RWPE2 (cell line): ENCODE results near the gene PLEKHG4B.

ENCODE experiments used
- ATAC-seq: fragments of 200-7000 bp; cut with Tn5 transposase; 3 replicates; pipeline ENCODE4 v1.9.1; 2021; ENCODE audit warnings: low read depth
- DNase-seq: peaks from one replicate; pipeline ENCODE4 v3.0.0-alpha.2; 2020; ENCODE audit warnings: low spot score
- H3K27ac ChIP-seq: fragments of 450-650 bp; 2 replicates; pipeline ENCODE4 v1.5.1; 2017; ENCODE audit warnings: mild to moderate bottlenecking; ENCODE audit not compliant: poor library complexity, severe bottlenecking
- H3K27me3 ChIP-seq: fragments of 250-450 bp; sonication (Bioruptor Pico); 2 replicates; pipeline ENCODE4 v1.5.1; 2021; ENCODE audit warnings: mild to moderate bottlenecking, moderate library complexity; ENCODE audit not compliant: insufficient read depth, poor library complexity, severe bottlenecking
- H3K36me3 ChIP-seq: fragments of 250-450 bp; sonication (Bioruptor Pico); 2 replicates; pipeline ENCODE4 v1.5.1; 2020; ENCODE audit warnings: low read depth, mild to moderate bottlenecking, moderate library complexity
- H3K4me1 ChIP-seq: fragments of 250-450 bp; sonication (Bioruptor Pico); 2 replicates; pipeline ENCODE4 v1.5.1; 2021; ENCODE audit warnings: mild to moderate bottlenecking, moderate library complexity; ENCODE audit not compliant: insufficient read depth, poor library complexity, severe bottlenecking
- H3K4me3 ChIP-seq: fragments of 250-450 bp; sonication (Bioruptor Pico); 2 replicates; pipeline ENCODE4 v1.5.1; 2021; ENCODE audit warnings: mild to moderate bottlenecking, moderate library complexity; ENCODE audit not compliant: severe bottlenecking
- H3K9me3 ChIP-seq: fragments of 250-450 bp; sonication (Bioruptor Pico); 2 replicates; pipeline ENCODE4 v1.5.1; 2021; ENCODE audit warnings: mild to moderate bottlenecking, moderate library complexity; ENCODE audit not compliant: severe bottlenecking
- TF ChIP-seq, protein P1 (sequence below): fragments of 450-650 bp; IDR thresholded peaks from one replicate; pipeline ENCODE4 v1.5.1; 2017; ENCODE audit warnings: mild to moderate bottlenecking, moderate library complexity; ENCODE audit not compliant: poor library complexity, severe bottlenecking

The PLEKHG4B gene

DNA sequence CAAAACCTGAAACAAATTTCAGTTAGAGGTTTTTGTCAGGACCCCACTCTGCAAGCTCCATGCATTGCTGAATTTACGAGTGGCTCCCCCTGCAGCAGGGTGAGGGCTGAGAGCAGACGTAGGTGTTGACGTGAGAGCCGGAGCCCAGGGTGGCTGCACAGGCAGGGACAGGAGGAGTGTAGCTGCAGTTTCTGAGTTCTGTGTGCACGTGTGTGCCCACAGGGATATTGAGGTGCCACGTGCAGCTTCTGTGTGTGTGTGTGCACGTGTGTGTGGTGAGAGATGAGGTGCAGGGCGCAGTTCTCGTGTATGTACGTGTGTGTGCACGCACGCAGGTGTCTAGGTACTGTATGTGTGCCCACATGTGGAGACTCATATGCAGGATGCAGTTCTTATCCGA, 14.6 kb downstream of the PLEKHG4B start:
- ATAC-seq, result no peak
- no peaks in the 10 kb centered on the region for H3K36me3 ChIP-seq
- TF ChIP-seq, protein P1, sequence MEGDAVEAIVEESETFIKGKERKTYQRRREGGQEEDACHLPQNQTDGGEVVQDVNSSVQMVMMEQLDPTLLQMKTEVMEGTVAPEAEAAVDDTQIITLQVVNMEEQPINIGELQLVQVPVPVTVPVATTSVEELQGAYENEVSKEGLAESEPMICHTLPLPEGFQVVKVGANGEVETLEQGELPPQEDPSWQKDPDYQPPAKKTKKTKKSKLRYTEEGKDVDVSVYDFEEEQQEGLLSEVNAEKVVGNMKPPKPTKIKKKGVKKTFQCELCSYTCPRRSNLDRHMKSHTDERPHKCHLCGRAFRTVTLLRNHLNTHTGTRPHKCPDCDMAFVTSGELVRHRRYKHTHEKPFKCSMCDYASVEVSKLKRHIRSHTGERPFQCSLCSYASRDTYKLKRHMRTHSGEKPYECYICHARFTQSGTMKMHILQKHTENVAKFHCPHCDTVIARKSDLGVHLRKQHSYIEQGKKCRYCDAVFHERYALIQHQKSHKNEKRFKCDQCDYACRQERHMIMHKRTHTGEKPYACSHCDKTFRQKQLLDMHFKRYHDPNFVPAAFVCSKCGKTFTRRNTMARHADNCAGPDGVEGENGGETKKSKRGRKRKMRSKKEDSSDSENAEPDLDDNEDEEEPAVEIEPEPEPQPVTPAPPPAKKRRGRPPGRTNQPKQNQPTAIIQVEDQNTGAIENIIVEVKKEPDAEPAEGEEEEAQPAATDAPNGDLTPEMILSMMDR, result no peak
- H3K9me3 ChIP-seq, result no peaks in the 10 kb centered on the region
- H3K27ac ChIP-seq, result no peak overlapping the region
- no peak for DNase-seq
- H3K4me1 ChIP-seq, result no peaks in the 10 kb centered on the region
- H3K4me3 ChIP-seq, result no peak overlapping the region
- H3K27me3 ChIP-seq, result peaks cover 28% of the 10 kb centered on the region

DNA sequence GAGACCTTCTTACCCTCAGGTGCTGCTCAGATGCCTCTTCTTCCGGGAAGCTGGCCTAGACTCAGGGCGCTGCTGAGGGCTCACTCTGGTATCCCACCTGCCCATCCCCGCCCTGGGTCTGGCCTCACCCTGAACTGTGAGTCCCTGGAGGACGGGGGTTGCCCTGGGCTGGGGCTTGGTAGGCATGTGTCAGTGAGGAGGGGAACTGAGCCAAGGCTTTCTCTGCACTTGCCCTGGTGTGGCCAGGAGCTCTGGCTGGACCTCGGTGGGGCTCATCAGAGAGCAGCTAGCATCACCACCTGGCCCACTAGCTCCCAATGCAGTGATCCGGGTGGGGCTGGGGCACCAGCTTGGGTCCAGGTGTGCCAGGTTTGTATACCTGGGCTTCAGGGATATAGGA, 15.6 kb downstream of the PLEKHG4B start:
- no peak overlapping the region for H3K27ac ChIP-seq
- no peak overlapping the region for H3K4me3 ChIP-seq
- ATAC-seq (no peak), DNase-seq (no peak)
- H3K36me3 ChIP-seq, result no peaks in the 10 kb centered on the region
- TF ChIP-seq, protein P1, result no peak
- no peaks in the 10 kb centered on the region for H3K4me1 ChIP-seq
- H3K9me3 ChIP-seq, result no peaks in the 10 kb centered on the region
- H3K27me3 ChIP-seq, result peaks cover 27% of the 10 kb centered on the region

DNA sequence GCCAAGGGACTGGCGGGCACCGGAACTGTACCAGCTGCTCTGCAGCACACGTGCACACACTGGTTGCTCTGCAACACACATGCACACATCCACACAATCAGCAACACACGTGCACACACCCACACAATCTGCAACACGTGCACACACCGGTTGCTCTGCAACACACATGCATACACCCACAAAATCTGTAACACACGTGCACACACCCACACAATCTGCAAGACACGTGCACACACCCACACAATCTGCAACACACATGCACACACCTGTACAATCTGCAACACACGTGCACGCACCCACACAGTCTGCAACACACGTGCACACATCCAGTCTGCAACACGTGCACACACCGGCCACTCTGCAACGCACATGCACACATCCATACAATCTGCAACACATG, 17.9 kb downstream of the PLEKHG4B start:
- TF ChIP-seq, protein P1, result no peak
- Histone ChIP-seq H3K27me3 (peaks cover 18% of the 10 kb centered on the region), H3K27ac (no peak overlapping the region), H3K9me3 (no peaks in the 10 kb centered on the region), H3K4me1 (no peaks in the 10 kb centered on the region), H3K36me3 (no peaks in the 10 kb centered on the region), H3K4me3 (no peak overlapping the region)
- DNase-seq (no peak), ATAC-seq (no peak)

DNA sequence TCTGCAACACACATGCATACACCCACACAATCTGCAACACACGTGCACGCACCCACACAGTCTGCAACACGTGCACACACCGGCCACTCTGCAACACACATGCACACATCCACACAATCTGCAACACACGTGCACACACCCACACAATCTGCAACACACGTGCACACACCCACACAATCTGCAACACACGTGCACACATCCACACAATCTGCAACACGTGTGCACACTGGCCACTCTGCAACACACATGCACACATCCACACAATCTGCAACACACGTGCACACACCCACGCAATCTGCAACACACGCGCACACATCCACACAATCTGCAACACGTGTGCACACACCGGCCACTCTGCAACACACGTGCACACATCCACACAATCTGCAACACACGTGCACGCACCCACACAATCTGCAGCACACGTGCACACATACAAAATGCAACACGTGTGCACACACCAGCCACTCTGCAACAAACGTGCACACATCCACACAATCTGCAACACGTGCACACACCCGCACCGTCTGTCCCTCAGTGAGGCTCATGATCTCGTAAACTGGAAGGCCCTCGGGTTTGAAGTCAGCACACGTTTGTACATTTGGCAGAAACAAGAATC, 18.4 kb downstream of the PLEKHG4B start:
- TF ChIP-seq, protein P1, result no peak
- H3K4me3 ChIP-seq, result no peak overlapping the region
- no peaks in the 10 kb centered on the region for H3K4me1 ChIP-seq
- H3K9me3 ChIP-seq, result no peaks in the 10 kb centered on the region
- no peak for DNase-seq
- H3K27ac ChIP-seq, result no peak overlapping the region
- no peak for ATAC-seq
- no peaks in the 10 kb centered on the region for H3K36me3 ChIP-seq
- H3K27me3 ChIP-seq, result peaks cover 12% of the 10 kb centered on the region

DNA sequence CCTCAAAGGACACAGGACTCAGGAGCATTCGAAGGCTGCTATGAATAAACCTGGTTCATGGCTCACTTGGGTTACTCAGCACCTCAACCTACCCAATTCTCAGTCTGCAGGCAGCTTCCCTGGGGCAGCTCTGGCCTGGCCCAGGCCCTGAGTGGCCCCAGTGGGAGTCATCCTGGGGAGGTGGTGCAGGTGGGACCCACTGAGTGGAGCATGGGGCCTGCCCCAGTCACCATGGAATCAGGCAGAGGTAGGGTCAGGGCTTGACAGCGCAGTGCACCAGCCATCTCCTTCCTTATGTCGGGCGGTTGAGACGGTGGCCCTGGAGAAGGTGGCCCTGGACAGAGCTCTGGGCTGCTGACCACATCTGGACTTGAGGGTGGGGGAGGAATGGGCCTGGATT, 19.2 kb downstream of the PLEKHG4B start:
- TF ChIP-seq, protein P1, result no peak
- DNase-seq (no peak), ATAC-seq (no peak)
- H3K9me3 ChIP-seq, result no peaks in the 10 kb centered on the region
- no peak overlapping the region for H3K4me3 ChIP-seq
- no peak overlapping the region for H3K27ac ChIP-seq
- H3K27me3 ChIP-seq, result peaks cover 6% of the 10 kb centered on the region
- H3K36me3 ChIP-seq, result no peaks in the 10 kb centered on the region
- H3K4me1 ChIP-seq, result no peaks in the 10 kb centered on the region
